Prostate gland (tissue), 2 donors: ENCODE results near the gene MCM7.

Experiments used
- CTCF ChIP-seq, 4 experiments: fragments of 200-600 bp in 2 of 4; fragments of 450-650 bp in 2 of 4; sonication (generic) in 2 of 4; IDR thresholded peaks; 1 replicate in 3 of 4; 2 replicates in 1 of 4; pipeline ENCODE4 v1.5.1; 2016 to 2019; ENCODE audit warnings: antibody characterized with exemption in 4 of 4, mild to moderate bottlenecking in 2 of 4, moderate library complexity in 2 of 4
- POLR2AphosphoS5 ChIP-seq: sonication (generic); formaldehyde crosslinking; IDR thresholded peaks from one replicate; pipeline ENCODE4 v1.6.1; 2017; ENCODE audit warnings: antibody characterized with exemption

DNA sequence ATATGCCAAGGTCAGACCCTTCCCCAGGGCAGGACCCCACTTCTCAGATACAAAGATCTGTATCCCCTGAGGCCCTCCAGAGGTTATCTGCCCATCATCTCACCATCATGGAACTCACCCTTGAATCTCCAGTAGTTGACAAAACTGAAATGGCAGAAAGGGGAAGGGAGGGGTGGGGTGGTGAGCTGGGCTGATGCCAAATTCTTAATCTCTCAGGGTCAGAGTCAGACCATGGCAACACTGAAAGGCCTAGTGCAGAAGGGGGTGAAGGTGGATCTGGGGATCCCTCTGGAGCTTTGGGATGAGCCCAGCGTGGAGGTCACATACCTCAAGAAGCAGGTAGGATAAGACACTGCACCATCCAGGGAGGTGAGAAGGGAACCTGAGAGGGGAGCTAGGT is 21.4 kb upstream of the MCM7 start:
- TF ChIP-seq CTCF (IDR thresholded peaks at IDR 0.05) (no peak), POLR2AphosphoS5 (no peak)
